Measurements from ENCODE around the gene SYNGR1. TPM values are rescaled to one million over a fixed set of nuclear protein-coding genes. Genes with fewer than 3 reads are reported as not detected.
A peak's percentile ranks its signal among the peaks of the same experiment; 100 is the strongest.

Gene SYNGR1
- total and polyA plus RNA-seq, 2 experiments from 2014 or later = 30.9 to 37.0 TPM

DNA sequence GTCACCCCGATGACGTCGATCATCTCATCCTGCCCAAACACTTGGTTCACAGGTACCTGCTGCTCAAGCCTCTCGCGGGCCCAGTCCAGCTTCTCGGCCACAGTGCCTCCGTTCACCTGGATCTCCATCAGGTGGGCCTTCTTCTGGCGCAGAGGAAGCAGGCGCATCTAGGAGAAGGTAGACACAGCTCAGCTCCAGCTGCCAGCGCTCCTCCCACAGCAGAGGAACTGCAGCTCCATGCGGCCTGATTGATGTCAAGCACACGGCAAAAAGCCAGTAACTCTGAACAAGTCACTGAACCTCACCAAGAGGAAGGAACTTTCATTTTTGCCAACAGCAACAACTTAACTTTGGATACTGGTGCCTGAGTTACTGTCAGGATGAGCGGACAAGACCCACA is 34.4 kb upstream of the SYNGR1 start:
- no peaks in the 10 kb centered on the region for H3K27me3 ChIP-seq (ENCODE audit: insufficient read depth)
- Mint-ChIP-seq H3K36me3 (ENCODE audit: low read depth) (peaks cover 86% of the 10 kb centered on the region), H3K27me3 (ENCODE audit: insufficient read depth, low read depth, poor library complexity) (peaks cover 71% of the 10 kb centered on the region), H3K4me3 (peak overlapping the region; percentile 100), H3K9me3 (peaks cover 18% of the 10 kb centered on the region), H3K27ac (peak overlapping the region; percentile 92), H3K4me1 (peaks cover 52% of the 10 kb centered on the region)
- peaks cover 68% of the 10 kb centered on the region for H3K36me3 ChIP-seq (ENCODE audit: insufficient read depth)
- peaks cover 61% of the 10 kb centered on the region for H4K20me1 ChIP-seq (replicated peaks; ENCODE audit: insufficient read depth)
- no peak for DNase-seq (ENCODE audit: low spot score)
- TF ChIP-seq ZNF114 (CRISPR knock-in tag; IDR thresholded peaks at IDR 0.05) (no peak), ZNF331 (CRISPR knock-in tag; IDR thresholded peaks at IDR 0.05; ENCODE audit: low read depth) (no peak), NANOG (IDR thresholded peaks at IDR 0.05; ENCODE audit: borderline replicate concordance) (no peak), CREB1 (CRISPR knock-in tag; IDR thresholded peaks at IDR 0.05; ENCODE audit: low read depth) (no peak), JUNB (IDR thresholded peaks at IDR 0.05; ENCODE audit: unreplicated experiment) (no peak), STAT1 (IDR thresholded peaks at IDR 0.05; ENCODE audit: unreplicated experiment) (no peak), POLR2AphosphoS5 (IDR thresholded peaks at IDR 0.05; ENCODE audit: low read depth) (no peak), ZNF462 (CRISPR knock-in tag; IDR thresholded peaks at IDR 0.05) (no peak), CTCF (conservative IDR thresholded peaks at IDR 0.05; ENCODE audit: low read depth in 2 of 2) (no peak), REST (IDR thresholded peaks at IDR 0.05; ENCODE audit: unreplicated experiment) (no peak), EZH2phosphoT487 (IDR thresholded peaks at IDR 0.05; ENCODE audit: unreplicated experiment) (no peak), EZH2 (IDR thresholded peaks at IDR 0.05; ENCODE audit: low read depth, unreplicated experiment) (no peak)
- TF ChIP-seq, protein P1, sequence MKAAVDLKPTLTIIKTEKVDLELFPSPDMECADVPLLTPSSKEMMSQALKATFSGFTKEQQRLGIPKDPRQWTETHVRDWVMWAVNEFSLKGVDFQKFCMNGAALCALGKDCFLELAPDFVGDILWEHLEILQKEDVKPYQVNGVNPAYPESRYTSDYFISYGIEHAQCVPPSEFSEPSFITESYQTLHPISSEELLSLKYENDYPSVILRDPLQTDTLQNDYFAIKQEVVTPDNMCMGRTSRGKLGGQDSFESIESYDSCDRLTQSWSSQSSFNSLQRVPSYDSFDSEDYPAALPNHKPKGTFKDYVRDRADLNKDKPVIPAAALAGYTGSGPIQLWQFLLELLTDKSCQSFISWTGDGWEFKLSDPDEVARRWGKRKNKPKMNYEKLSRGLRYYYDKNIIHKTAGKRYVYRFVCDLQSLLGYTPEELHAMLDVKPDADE (IDR thresholded peaks at IDR 0.05) = no peak
- H2AFZ ChIP-seq = no peak overlapping the region
- peak overlapping the region; percentile 100 for H3K4me2 ChIP-seq
- H3K4me3 ChIP-seq = peak overlapping the region; percentile 98; the same call in 1 of the 2 replicates
- peaks cover 49% of the 10 kb centered on the region for H3K79me2 ChIP-seq (replicated peaks; ENCODE audit: insufficient read depth)
- peaks cover 85% of the 10 kb centered on the region for H3F3A ChIP-seq (replicated peaks; ENCODE audit: low read depth)
- H3K4me1 ChIP-seq (ENCODE audit: insufficient read depth) = peaks cover 40% of the 10 kb centered on the region
- no peaks in the 10 kb centered on the region for H3K9me2 ChIP-seq (ENCODE audit: insufficient read depth)
- no peak for ATAC-seq
- peak overlapping the region; percentile 99 for H3K27ac ChIP-seq (ENCODE audit: low read depth)
